GM18520 (cell line): Measurements from ENCODE around the gene KCNV2.
"Not testable (repeated sequence)": the region's sequence is repeated elsewhere in the genome, so short reads cannot be mapped to it uniquely, and the experiment has no call there.

Experiments used
- ATAC-seq: cut with Tn5 transposase; IDR thresholded peaks from one replicate; pipeline ENCODE4 v1.9.1; 2021; ENCODE audit not compliant: unreplicated experiment

The KCNV2 gene

DNA sequence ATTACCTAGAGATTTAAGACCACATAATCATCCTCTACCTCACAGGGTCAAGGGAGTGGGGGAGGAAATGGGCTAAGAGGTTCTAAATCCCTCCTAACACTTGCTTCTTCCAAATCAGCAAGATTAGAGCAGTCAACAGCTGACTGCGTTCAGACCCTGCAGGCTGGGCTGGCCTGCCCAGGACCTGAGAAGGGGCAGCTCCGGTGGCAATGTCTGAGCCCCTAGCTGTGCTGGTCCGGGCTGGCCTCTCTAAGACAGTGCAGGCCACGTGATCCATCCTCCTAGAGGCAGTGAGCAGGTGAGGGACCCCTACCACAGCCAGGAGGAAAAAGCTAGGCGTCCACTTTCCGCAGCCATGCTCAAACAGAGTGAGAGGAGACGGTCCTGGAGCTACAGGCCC lies at the start of gene KCNV2:
Gene KCNV2 (plus strand): TSS at position 126 of the 400 bp plus-strand sequence. CDS start 230 bp downstream, at position 356.
- ATAC-seq = no peak

DNA sequence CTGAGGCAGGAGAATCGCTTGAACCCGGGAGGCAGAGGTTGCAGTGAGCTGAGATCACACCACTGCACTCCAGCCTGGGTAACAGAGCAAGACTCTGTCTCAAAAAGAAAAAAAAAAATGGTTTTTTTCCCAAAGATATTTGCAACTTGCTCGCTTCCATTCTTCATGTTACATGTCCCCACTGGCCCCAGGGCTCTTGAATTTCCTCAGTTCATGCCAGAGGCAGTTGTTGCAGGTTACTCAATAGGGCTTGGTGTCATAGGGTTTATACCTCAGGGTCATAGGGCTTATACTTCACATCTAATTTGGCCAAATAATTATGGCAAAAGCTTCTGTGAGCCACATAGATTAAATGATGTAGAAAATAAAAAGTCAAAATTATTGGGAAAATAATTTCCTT lies 44.1 kb upstream of the KCNV2 start:
- ATAC-seq = no peak

DNA sequence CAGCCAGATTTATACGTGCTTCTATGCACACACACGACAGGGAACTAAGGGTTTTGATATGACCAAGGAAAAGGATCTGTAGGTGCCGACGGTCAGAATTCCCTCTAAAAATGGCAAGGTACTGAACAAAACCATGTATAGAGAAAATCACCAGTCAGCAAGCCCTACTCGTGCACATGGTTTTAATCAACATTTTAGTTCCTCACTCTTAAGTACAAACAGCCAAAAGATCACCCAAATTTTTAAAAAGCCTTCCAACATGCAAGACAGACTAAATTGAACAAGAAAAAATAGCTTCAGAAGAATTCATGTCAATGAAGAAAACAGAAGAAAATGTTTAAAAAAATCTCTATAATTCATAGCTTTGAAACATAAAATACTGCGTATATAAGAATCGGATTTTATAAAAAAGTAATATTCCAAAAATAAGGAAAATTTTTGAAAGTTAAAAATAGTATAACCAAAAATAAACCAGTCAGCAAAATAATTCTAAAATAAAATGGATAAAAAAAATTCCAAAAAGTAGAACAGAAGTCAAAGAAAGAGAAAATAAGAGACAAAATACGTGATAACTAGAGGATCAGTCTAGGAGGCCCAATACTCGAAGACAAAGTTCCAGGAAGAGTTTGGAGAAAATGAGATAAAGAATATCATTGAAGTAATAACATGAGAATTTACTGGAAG lies 43.0 kb upstream of the KCNV2 start:
- ATAC-seq = no peak

DNA sequence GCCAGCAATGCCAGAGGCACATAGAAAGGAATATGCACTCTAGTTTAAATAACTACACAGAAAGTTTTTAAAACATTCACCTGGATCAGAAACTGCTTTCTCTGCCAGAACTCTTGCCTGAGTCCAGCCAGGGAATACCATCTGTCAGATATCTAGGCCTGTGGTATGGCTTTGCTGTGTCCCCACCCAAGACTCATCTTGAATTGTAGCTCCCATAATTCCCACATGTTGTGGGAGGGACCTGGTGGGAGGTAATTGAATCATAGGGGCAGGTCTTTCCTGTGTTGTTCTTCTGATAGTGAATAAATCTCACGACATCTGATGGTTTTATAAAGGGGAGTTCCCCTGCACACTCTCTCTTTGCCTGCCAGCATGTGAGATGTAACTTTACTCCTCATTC lies 41.5 kb upstream of the KCNV2 start:
- ATAC-seq = no peak

DNA sequence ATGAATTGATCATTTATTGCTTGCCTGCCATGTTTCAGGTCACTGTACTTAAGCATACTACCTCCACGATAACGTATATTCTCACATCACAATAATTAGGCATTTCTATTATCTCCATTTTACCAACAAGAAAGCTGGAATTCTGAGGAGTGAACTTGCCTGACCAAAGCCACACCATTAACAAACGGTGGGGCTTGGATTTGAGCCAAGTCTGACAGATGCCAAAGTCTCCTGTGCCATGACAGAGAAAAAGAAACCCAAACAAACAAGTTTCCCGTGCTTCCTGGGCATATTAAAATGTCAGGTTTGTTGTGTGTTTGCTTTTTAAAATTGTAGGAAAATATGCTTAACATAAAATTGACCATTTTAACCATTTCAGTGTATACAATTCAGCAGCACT lies 40.8 kb upstream of the KCNV2 start:
- ATAC-seq = no peak

DNA sequence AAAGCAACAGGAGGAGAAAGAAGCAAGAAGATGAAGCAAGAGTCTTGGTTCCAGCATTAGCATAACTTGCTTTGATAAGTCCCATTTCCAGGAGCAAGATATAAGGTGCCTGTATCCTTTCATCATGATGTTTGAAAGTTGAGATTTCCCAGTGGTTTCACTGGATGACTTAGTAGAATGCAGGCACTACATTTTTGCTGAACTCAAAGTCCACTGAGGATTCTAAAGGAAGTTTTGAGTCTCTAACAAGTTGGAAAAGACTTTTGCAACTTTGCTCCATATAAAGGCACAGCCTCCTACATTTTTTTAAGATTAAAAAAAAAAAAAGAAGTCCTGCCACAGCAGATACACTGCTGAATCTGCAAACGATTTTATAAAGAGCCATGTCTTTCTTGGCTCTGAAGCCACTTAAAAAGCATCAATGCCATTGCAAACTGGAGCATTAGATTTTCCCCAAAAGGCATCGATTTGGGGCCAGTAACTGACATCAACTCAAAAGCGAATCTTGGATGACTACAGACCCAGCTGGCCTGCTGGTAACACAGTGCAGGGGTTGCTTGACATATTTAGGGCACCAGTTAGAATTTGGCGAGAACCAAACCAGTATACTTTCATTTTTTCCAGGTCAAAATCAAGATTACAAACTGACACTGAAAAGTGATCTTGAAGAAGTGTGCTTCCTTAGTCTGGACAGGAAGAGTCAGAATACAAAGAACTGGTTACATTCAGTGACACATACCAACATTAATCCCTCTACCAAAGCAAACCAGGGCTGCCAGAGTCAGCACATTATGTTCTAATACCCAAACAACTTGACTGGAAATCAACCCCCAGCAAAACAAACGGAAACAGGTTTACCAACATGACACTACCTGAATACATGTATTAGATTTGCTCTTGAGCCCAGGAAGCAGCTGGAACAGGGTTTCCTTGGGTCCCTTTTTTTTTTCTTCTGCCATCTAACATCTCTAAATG lies 39.1 kb upstream of the KCNV2 start:
- ATAC-seq = no peak

DNA sequence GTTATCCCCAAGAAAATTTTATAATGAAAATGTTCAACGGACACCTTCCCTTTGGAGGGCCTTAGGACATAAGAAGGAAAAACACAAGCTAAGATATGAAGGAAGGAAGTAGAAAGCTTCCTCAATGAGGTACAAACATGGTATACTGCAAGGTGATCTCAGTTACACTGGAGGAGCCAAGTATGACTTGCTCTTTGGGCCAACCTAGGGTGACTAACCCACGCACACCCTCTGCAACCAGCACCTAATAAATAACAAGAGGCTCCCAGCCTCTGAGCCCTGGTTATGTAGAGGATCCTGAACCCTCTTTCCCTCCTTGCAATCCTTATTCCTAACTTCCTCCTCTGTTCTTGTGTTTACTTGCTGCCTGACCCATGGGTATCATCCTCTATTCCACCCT lies 38.3 kb upstream of the KCNV2 start:
- no peak for ATAC-seq

DNA sequence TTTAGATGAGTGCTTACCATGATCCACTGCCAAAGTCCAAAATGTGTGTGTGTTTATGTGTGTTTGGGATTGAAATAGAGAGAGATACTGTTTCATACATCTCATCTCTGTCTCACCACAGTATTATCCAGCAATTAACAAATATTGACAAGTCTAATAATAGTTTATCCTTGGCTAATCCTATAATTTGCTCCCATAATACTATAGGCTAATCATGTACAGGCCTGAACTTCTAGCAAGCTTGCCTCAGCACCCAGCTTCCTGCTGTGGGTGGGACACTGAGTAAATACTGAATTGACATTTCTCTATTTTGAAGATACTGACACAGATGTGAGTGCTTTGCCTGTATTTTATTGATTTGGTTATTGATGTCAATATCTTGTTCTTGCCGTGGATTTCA lies 35.3 kb upstream of the KCNV2 start:
- ATAC-seq = no peak

DNA sequence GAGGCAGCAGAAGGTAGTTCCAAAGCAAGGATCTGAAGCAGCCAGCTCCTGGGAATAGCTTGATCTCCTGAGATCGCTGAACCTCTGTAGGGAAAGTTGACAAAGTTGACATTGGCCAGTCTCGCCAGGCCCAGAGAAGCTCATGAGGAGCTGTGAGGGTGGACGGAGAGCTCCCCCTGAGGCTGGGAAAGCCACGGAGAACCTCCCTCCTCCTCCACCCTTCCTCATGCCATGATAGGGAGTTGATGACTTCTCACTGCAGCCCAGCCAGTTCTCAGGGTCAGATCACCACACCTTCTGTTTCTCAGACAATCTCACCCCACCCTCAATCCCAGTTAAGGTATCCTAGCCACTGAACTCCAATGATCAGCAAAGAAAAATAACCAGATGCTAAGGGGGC lies 30.4 kb upstream of the KCNV2 start:
- no peak for ATAC-seq

DNA sequence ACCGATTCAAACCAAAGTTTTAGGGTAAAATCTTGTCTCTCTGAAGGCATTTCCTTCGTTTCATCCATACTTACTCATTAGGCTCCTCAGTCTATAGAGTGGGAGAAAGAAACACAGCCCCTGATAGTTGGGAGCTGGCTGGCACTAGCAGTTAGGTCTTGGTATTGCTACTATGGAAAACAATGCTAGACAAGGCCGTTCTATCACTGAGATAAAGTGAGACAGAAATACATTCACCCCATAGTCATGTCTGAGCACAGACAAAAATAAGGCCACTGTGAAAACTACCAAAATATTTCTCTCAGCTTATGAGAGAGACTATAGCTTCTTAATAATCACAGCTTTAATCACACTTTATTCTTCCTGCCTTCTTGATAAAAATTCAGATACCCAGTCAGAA lies 28.7 kb upstream of the KCNV2 start:
- ATAC-seq = no peak

DNA sequence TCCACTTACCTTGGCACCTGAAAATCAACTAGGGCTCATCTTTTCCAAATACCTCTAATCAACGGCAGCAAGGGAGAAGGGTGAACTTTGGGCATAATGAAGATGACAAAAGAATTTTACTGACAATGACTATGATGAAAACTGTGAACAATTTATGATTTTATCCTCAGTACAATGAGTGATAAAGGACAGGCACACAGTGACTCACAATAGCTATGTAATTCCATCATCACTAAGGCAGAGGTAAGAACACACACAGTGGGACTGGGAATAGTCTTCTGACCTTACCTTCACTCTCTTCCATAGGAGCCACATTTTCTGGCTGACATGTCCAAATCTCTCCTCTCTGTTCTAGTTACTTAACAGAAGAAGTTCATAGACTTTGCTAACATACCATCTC lies 26.1 kb upstream of the KCNV2 start:
- ATAC-seq = no peak

DNA sequence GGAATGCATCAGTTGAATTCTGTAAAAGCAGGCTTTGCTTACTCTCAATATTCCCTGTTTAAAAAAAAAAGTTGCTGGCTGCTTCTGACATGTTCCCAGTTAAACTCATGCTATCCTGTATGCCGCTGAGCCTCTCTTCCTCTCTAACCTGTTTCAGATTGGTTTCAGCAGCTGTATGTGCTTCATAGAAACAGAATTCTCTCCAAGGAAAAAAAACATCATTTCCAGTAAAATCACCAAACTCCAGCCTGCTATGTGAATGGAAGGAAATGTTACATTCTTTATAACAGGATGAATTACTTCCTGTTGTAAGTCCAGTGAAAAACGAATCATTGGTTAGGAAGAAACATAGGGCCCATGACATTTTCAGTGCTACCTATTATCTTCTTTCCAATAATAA lies 25.7 kb upstream of the KCNV2 start:
- no peak for ATAC-seq

DNA sequence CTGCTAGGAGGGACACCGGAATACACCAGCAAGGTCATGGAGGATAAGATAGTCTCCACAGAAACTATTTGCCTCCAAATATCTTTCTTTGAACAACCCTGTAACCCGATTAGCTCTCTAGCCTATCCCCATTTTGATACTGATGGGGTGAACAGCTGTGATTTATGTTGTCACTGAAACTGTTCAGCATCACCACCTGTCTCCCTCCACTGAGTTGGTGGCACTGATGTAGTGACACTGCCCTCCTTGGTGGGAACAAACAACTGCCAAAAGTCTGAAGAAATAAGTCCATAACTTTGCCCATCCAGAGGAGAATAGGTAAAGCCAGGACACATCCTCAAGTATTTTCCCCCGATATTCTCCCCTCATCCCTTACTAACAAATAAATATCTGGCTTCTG lies 24.3 kb upstream of the KCNV2 start:
- no peak for ATAC-seq

DNA sequence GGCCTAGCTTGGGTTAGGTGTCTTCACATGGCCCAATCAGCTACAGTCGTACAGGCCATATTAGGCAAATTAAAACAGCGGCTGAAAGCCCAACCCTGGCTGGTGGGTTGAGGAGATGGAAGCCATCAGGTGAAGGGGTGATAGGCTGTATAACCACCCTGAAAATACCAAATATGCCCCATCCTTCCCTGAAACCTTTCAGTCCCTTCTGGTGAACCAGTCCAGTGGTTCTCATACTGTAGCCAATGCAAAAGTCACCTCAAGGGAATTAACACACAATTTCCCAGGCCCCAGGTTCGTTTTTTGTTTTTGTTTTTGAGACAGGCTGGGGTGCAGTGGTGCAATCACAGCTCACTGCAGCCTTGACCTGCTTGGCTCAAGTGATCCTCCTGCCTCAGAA lies 19.8 kb upstream of the KCNV2 start:
- no peak for ATAC-seq

DNA sequence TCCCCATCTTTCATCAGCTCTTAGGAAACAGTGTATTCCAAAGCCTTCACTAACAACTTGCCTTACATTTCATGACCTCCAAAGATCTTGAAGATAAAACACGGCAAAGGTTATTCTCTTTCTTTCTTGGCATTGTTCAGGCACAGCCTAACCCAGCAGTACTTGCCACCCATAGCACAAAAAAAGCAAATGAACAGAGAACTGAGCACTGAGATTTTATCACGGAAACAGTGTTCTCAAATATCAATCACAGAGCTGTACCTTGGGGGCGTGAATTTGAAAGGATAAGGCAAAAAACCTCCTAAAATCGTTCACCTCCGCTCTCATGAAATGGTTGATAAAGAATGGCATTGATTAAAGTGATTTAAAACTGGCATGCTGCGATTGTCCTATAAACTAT lies 16.9 kb upstream of the KCNV2 start:
- ATAC-seq = no peak

DNA sequence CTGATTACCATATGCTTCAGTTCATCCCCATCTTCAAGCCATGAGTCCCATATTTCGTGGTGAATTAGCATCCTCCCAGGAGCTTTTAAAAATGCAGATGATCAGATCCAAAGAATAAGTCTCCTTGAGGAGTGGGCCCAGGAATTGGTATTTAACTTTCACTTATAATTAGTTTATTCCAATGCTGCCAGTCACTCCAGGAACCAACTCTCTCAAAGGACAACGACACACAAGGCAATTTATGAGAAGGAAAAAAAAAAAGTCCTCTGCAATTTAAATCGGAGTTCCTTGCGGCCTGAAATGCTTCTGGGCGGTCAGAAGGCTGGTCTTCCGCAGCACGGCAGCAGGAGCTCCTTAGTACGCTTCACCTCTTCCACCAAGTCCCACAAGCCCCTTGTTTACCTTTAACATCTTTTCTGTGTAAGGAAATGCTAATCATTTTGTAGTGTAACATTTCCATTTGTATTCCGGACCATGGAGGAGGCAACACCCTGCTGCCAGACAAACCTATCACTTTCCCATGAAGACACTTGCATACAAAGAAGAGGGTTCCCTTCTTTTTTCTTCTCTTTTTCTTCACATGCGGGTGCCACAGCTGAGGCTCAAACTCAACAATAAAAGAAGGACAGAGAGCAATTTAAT lies 16.3 kb upstream of the KCNV2 start:
- no peak for ATAC-seq

DNA sequence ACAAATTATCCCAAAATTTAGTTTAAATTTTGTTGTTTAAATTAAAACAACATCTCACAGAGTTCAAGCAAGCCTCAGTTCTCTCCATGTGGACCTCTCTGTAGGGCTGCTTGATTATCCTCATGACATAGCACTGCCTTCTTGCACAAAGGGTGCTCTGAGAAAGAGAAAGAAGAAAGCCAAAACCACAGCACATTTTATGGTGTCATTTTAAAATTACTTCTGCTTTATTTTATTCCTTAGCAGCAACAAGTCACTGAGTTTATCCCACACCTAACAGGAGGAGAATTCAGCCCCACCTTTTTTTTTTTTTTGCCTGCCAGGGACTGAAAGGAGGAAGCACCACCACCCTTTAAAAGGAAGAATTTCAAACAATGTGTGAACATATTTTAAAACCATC lies 12.8 kb upstream of the KCNV2 start:
- no peak for ATAC-seq

DNA sequence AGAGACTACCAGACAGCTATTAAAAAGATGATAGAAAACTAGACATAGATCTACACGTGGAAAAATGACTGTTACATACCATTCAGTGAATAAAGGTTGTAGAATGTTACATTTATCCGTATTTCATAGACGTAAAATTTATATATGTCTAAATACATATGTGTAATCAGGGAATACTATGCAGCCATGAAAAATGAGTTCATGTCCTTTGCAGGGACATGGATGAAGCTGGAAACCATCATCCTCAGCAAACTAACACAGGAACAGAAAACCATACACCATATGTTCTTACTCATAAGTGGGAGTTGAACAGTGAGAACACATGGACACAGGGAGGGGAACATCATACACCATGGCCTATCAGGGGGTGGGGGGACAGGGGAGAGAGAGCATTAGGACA lies 10.1 kb upstream of the KCNV2 start:
- not testable (repeated sequence) for ATAC-seq

DNA sequence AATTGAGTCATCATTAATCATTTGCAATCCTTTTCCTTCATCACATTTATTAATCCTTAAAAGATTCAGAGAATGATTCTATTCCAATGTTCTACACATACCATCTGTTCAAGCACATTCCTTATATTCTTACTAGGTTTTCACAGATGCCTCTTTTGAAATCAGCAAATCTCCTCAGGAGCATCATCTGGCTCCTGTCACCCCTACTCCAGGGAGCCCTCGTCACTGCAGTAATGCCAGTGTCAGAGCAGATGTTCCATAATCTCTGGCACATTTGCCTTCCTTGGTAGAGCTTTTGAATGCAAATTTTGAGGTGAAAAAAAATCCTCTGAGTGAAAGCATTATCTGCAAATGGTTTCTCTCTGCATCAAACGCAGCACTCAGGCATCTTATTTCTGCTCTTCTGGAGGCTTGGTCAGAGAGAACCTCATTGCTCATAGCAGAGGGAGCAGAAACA lies 7.6 kb upstream of the KCNV2 start:
- no peak for ATAC-seq

DNA sequence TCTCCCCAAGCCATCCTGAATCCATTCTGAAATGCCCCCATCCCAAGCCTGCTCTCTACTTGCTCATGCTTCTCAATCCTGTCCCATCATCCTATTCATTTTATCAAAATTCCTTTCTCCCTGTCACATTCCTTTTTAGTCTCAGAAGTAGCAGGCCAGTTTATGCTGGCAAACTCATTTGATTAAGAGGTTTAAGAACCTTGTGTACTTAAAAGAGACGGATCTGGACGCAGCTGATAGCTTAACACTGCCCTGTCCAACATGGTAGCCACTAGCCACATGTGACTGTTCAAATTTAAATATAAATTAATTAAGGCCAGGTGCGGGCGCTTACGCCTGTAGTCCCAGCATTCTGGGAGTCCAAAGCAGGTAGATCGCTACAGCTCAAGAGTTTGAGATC lies 5.6 kb upstream of the KCNV2 start:
- ATAC-seq = no peak

DNA sequence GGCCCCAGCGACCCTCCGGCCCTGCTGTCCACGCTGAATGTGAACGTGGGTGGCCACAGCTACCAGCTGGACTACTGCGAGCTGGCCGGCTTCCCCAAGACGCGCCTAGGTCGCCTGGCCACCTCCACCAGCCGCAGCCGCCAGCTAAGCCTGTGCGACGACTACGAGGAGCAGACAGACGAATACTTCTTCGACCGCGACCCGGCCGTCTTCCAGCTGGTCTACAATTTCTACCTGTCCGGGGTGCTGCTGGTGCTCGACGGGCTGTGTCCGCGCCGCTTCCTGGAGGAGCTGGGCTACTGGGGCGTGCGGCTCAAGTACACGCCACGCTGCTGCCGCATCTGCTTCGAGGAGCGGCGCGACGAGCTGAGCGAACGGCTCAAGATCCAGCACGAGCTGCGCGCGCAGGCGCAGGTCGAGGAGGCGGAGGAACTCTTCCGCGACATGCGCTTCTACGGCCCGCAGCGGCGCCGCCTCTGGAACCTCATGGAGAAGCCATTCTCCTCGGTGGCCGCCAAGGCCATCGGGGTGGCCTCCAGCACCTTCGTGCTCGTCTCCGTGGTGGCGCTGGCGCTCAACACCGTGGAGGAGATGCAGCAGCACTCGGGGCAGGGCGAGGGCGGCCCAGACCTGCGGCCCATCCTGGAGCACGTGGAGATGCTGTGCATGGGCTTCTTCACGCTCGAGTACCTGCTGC lies 839 bp downstream of the KCNV2 start:
- ATAC-seq = no peak
